MM.1S (cell line): ENCODE measurements around the gene CPS1.

Source experiments
- DNase-seq: peaks from one replicate; pipeline ENCODE4 v3.0.0-alpha.2; 2015
- H2AFZ ChIP-seq: fragments of 300-600 bp; sonication (generic); 2 replicates; pipeline ENCODE4 v1.6.0; 2016; ENCODE audit warnings: antibody characterized with exemption, low read length
- H3F3A ChIP-seq: fragments of 300-600 bp; sonication (generic); 2 replicates; pipeline ENCODE4 v1.6.1; 2016; ENCODE audit warnings: mild to moderate bottlenecking, antibody characterized with exemption, low read length, moderate library complexity, mixed read lengths; ENCODE audit not compliant: insufficient read depth
- H3K27ac ChIP-seq: fragments of 300-600 bp; sonication (generic); 2 replicates; pipeline ENCODE4 v1.5.1; 2016; ENCODE audit warnings: mild to moderate bottlenecking, low read length
- H3K27me3 ChIP-seq: fragments of 300-600 bp; sonication (generic); replicated peaks from 2 replicates; pipeline ENCODE4 v1.6.0; 2016; ENCODE audit warnings: low read length; ENCODE audit not compliant: insufficient read depth
- H3K36me3 ChIP-seq: fragments of 300-600 bp; sonication (generic); replicated peaks from 2 replicates; pipeline ENCODE4 v1.6.1; 2016; ENCODE audit warnings: mild to moderate bottlenecking, low read length, mixed read lengths; ENCODE audit not compliant: insufficient read depth
- H3K4me1 ChIP-seq: fragments of 300-600 bp; sonication (generic); 2 replicates; pipeline ENCODE4 v1.6.1; 2016; ENCODE audit warnings: low read length, mixed read lengths
- H3K4me2 ChIP-seq: fragments of 300-600 bp; sonication (generic); 2 replicates; pipeline ENCODE4 v1.6.0; 2016; ENCODE audit warnings: low read depth, low read length
- H3K4me3 ChIP-seq: fragments of 300-600 bp; sonication (generic); 2 replicates; pipeline ENCODE4 v1.5.1; 2016; ENCODE audit warnings: low read length, mixed read lengths
- H3K79me2 ChIP-seq: fragments of 300-600 bp; sonication (generic); 2 replicates; pipeline ENCODE4 v1.6.1; 2016; ENCODE audit warnings: mixed run types, low read length, mixed read lengths
- H3K9ac ChIP-seq: fragments of 300-600 bp; sonication (generic); 2 replicates; pipeline ENCODE4 v1.6.1; 2016; ENCODE audit warnings: low read length, mixed read lengths
- H3K9me2 ChIP-seq: fragments of 300-600 bp; sonication (generic); replicated peaks from 2 replicates; pipeline ENCODE4 v1.6.1; 2016; ENCODE audit warnings: mild to moderate bottlenecking, low read length, mixed read lengths; ENCODE audit not compliant: insufficient read depth
- H3K9me3 ChIP-seq: fragments of 300-600 bp; sonication (generic); replicated peaks from 2 replicates; pipeline ENCODE4 v1.6.1; 2016; ENCODE audit warnings: mild to moderate bottlenecking, low read length, mixed read lengths; ENCODE audit not compliant: insufficient read depth
- H4K20me1 ChIP-seq: fragments of 300-600 bp; sonication (generic); 2 replicates; pipeline ENCODE4 v1.6.1; 2016; ENCODE audit warnings: mild to moderate bottlenecking, low read length, moderate library complexity, mixed read lengths; ENCODE audit not compliant: insufficient read depth
- EZH2 ChIP-seq: fragments of 300-600 bp; sonication (generic); optimal IDR thresholded peaks from 2 replicates; pipeline ENCODE3; 2017; ENCODE audit warnings: low read depth, mild to moderate bottlenecking, antibody characterized with exemption, low read length, mixed read lengths
- EZH2phosphoT487 ChIP-seq: fragments of 300-600 bp; sonication (generic); IDR thresholded peaks from 2 replicates; pipeline ENCODE4 v1.6.1; 2018; ENCODE audit warnings: antibody characterized with exemption, low read length
- TF ChIP-seq, protein P1 (sequence below): fragments of 300-600 bp; sonication (generic); IDR thresholded peaks from 2 replicates; pipeline ENCODE4 v1.5.1; 2016; ENCODE audit warnings: antibody characterized with exemption, low read length, mixed read lengths

Gene CPS1

DNA sequence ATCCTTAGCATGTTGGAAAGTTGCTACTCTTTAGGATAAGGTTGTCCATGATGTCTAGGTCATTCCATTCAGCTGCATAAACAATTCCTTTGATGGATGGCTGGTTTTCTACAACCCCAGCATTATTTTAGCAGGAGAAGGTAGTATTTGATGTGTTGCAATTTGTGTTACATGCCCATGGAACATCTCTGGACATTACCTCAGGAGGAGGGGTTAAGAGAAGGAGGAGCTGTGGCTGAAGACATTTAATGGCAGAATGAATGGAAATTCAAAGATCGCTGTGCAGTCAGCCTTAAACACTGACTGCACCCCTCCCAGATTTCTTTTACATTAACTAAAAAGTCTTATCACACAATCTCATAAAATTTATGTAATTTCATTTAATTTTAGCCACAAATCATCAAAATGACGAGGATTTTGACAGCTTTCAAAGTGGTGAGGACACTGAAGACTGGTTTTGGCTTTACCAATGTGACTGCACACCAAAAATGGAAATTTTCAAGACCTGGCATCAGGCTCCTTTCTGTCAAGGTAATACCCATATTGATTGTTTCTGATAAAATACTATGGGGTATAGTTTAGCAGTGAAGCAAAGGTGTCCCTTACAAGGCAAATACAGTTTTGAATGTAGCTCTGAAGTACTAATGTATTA is at the start of gene CPS1:
CPS1 (plus strand) TSS at position 271 of the 652 bp plus-strand sequence; CDS start at position 406, 135 bp downstream.
- no peak for TF ChIP-seq EZH2phosphoT487
- TF ChIP-seq, protein P1, sequence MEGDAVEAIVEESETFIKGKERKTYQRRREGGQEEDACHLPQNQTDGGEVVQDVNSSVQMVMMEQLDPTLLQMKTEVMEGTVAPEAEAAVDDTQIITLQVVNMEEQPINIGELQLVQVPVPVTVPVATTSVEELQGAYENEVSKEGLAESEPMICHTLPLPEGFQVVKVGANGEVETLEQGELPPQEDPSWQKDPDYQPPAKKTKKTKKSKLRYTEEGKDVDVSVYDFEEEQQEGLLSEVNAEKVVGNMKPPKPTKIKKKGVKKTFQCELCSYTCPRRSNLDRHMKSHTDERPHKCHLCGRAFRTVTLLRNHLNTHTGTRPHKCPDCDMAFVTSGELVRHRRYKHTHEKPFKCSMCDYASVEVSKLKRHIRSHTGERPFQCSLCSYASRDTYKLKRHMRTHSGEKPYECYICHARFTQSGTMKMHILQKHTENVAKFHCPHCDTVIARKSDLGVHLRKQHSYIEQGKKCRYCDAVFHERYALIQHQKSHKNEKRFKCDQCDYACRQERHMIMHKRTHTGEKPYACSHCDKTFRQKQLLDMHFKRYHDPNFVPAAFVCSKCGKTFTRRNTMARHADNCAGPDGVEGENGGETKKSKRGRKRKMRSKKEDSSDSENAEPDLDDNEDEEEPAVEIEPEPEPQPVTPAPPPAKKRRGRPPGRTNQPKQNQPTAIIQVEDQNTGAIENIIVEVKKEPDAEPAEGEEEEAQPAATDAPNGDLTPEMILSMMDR: no peak
- TF ChIP-seq EZH2: no peak
- no peak for DNase-seq
- H3K9me2 ChIP-seq: no peaks in the 10 kb centered on the region
- H4K20me1 ChIP-seq: no peaks in the 10 kb centered on the region
- no peaks in the 10 kb centered on the region for H3F3A ChIP-seq
- no peak within 1 kb of the TSS for H3K9ac ChIP-seq
- H3K4me3 ChIP-seq: no peak within 1 kb of the TSS
- H3K36me3 ChIP-seq: no peaks in the 10 kb centered on the region
- no peak within 1 kb of the TSS for H3K4me2 ChIP-seq
- no peaks in the 10 kb centered on the region for H3K79me2 ChIP-seq
- no peaks in the 10 kb centered on the region for H3K4me1 ChIP-seq
- no peaks in the 10 kb centered on the region for H3K9me3 ChIP-seq
- no peaks in the 10 kb centered on the region for H3K27me3 ChIP-seq
- no peak within 1 kb of the TSS for H3K27ac ChIP-seq
- no peak within 1 kb of the TSS for H2AFZ ChIP-seq

DNA sequence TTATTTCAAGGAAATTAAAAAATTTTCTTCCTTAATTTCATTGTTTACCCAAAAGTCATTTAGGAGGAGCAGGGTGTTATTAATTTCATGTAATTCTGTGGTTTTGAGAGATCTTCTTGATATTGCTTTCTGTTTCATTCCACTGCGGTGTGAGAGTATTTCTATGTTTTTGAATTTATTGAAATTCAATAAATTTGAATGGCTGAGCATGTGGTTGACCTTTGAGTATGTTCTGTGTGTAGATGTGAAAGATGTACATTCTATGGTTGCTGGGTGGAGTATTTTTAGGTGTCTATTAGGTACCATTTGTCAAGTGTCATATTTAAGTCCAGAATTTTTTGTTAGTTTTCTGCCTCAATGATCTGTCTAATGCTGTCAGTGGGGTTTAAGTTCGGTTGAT is 40.5 kb upstream of the CPS1 start:
- TF ChIP-seq, protein P1: no peak
- no peak for TF ChIP-seq EZH2phosphoT487
- TF ChIP-seq EZH2: no peak
- Histone ChIP-seq H3K9ac (no peak overlapping the region), H3K27ac (no peak overlapping the region), H3K9me2 (no peaks in the 10 kb centered on the region), H2AFZ (no peak overlapping the region), H3K36me3 (no peaks in the 10 kb centered on the region), H4K20me1 (no peaks in the 10 kb centered on the region), H3K4me1 (no peaks in the 10 kb centered on the region), H3K27me3 (no peaks in the 10 kb centered on the region), H3K9me3 (no peaks in the 10 kb centered on the region), H3K4me2 (no peak overlapping the region), H3F3A (no peaks in the 10 kb centered on the region), H3K4me3 (no peak overlapping the region), H3K79me2 (no peaks in the 10 kb centered on the region)
- no peak for DNase-seq

GRCh38 chr2:210517264-210517663 is 39.1 kb upstream of the CPS1 start:
- Histone ChIP-seq H4K20me1 (no peaks in the 10 kb centered on the region), H3K9me3 (no peaks in the 10 kb centered on the region), H2AFZ (no peak overlapping the region), H3K36me3 (no peaks in the 10 kb centered on the region), H3K9ac (no peak overlapping the region), H3K4me3 (no peak overlapping the region), H3K9me2 (no peaks in the 10 kb centered on the region), H3K4me2 (no peak overlapping the region), H3K27me3 (no peaks in the 10 kb centered on the region), H3K4me1 (no peaks in the 10 kb centered on the region), H3K27ac (no peak overlapping the region), H3F3A (no peaks in the 10 kb centered on the region), H3K79me2 (no peaks in the 10 kb centered on the region)
- DNase-seq: no peak
- TF ChIP-seq, protein P1: no peak
- no peak for TF ChIP-seq EZH2
